Astrocyte (in vitro differentiated cells and primary cell): Measurements from ENCODE around the gene EVL.

ENCODE experiments used
- EZH2 ChIP-seq: IDR thresholded peaks from 2 replicates; pipeline ENCODE4 v1.6.1; 2012; ENCODE audit warnings: mild to moderate bottlenecking, low read length, inconsistent platforms; ENCODE audit not compliant: insufficient read depth
- TF ChIP-seq, protein P1 (sequence below): IDR thresholded peaks from 2 replicates; pipeline ENCODE4 v1.5.1; 2011; ENCODE audit warnings: low read depth, mild to moderate bottlenecking, inconsistent platforms, low read length, moderate library complexity; ENCODE audit not compliant: insufficient read depth

- TF ChIP-seq, protein P1, sequence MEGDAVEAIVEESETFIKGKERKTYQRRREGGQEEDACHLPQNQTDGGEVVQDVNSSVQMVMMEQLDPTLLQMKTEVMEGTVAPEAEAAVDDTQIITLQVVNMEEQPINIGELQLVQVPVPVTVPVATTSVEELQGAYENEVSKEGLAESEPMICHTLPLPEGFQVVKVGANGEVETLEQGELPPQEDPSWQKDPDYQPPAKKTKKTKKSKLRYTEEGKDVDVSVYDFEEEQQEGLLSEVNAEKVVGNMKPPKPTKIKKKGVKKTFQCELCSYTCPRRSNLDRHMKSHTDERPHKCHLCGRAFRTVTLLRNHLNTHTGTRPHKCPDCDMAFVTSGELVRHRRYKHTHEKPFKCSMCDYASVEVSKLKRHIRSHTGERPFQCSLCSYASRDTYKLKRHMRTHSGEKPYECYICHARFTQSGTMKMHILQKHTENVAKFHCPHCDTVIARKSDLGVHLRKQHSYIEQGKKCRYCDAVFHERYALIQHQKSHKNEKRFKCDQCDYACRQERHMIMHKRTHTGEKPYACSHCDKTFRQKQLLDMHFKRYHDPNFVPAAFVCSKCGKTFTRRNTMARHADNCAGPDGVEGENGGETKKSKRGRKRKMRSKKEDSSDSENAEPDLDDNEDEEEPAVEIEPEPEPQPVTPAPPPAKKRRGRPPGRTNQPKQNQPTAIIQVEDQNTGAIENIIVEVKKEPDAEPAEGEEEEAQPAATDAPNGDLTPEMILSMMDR, result no peak
- TF ChIP-seq EZH2, result no peak
Observed at GRCh38 chr14:100104523-100105300, 39.5 kb downstream of the EVL start.
